NCI-H774 (cell line): Measurements from ENCODE around the gene SLC45A1.

ENCODE experiments used
- DNase-seq: peaks from one replicate; lab custom pipeline; 2025; lab: John Stamatoyannopoulos, UW

The SLC45A1 gene

GRCh38 chr1:8335246-8335645, 17.3 kb downstream of the SLC45A1 start:
- no peak for DNase-seq

DNA sequence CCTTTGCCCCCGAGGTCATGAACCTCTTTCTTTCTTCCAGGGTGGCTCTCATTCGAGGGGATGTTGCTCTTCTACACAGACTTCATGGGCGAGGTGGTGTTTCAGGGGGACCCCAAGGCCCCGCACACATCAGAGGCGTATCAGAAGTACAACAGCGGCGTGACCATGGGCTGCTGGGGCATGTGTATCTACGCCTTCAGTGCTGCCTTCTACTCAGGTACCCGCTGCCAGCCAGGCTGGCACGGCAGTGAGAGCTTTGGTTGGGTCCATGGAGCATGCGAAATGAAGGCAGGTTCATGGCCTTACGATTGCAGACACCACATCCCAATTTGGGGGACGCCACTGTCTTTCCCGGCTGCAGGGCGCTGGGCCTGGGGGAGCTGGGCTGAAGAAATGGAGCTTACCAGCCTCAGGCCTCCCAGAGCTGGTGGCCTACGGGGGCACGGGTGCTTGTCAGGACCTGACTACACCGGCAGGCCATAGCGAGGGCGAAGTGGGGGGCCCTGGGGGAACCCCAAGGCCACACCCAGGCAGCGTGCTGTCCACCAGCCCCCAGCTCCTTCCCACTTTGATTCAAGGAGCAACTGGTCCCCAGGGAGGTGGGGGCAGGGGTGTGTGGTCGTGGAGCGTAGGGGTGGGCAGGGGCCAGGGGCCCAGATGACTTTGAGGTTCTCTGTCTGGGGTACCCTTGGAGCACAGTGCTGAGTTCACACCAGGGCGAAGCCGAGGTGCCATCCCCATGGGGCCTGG, 20.0 kb downstream of the SLC45A1 start:
- DNase-seq, result no peak

DNA sequence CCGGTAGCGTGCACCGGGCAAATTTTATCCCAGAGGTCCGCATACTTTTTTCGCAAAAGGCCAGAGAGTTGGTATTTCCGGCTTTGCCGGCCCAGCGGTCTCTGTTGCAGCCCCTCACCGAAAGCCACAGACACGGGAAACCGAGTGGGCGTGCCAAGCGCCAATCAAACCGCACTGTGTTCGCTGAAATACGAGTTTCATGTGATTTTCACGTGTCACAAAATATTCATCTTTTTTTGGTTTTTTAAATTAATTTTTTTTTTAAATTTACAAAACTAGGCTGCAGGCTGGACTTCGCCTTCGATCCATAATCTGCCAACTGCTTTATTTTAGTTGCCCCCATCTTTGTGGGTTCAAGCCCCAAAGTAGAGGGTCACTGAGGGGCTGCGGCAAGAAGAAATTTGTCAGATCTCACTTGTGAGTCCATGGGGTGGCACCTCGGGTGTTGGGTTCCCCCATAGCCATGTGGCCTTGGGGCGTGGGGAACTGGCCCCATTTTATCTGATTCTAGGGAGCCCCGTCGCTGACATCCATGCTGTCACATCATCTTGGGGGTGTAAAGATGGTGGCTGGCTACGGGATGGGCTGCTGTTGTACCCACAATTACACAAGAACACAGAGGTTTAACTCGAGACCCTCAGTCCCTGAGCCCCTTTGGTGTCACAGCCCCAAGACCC, 20.8 kb downstream of the SLC45A1 start:
- no peak for DNase-seq

- no peak for DNase-seq
Measured at GRCh38 chr1:8339203-8339600, 21.3 kb downstream of the SLC45A1 start.

DNA sequence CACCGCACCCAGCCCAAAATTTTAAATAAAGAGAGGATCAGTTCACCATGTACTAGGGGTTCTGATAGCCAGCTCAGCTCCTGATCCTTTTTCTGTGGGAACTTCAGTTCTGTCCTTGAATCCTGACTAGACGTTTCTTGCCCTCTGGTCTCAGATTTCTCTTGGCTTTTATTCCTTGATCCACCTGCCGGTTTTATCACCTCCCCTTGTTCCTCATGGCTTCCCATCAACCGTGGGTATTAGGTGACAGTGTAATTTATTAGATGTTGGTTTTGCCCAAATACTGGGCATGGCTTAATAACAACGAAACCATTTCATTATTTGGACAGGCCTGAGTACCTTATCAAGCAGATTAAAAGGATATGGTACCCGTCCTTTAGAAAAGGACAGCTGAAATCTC, 22.5 kb downstream of the SLC45A1 start:
- no peak for DNase-seq

DNA sequence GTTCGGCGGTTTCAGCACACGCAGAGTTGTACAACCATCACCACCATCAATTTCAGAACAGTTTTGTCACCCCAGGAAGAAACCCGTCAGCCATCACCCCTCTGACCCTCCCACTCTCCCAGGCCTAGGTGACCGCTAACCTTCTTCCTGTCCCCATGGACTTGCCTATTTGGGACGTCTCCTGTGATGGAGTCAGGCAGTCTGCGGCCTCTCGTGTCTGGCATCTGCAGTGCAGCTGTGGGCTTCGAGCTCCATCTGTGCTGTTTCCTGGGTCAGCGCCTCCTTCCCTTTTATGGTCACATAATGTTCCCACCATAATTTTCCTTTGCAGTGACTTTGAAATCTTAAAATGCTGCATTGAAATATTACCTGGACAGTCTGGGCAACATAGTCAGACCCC, 24.4 kb downstream of the SLC45A1 start:
- no peak for DNase-seq

GRCh38 chr1:8343044-8343443, 25.1 kb downstream of the SLC45A1 start:
- DNase-seq, result no peak

DNA sequence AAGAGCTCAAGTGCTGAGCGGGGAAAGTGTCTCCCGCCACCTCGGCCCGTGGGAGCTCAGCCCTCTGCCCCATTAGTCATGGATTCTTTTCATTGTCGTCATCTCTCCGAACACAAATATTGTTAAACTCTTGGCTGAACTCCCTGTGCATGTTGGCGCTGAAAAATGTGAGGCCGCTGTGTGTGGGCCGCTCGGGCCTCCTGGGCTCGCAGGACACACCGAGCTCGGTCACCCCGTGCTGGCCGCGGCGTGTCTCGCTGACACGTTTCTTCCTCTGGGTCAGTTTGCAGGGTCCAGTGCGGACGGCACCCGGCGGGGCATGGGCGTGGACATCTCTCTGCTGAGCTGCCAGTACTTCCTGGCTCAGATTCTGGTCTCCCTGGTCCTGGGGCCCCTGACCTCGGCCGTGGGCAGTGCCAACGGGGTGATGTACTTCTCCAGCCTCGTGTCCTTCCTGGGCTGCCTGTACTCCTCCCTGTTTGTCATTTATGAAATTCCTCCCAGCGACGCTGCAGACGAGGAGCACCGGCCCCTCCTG, 25.6 kb downstream of the SLC45A1 start:
- DNase-seq, result no peak

GRCh38 chr1:8344893-8345507, 27.1 kb downstream of the SLC45A1 start:
- DNase-seq, result no peak

DNA sequence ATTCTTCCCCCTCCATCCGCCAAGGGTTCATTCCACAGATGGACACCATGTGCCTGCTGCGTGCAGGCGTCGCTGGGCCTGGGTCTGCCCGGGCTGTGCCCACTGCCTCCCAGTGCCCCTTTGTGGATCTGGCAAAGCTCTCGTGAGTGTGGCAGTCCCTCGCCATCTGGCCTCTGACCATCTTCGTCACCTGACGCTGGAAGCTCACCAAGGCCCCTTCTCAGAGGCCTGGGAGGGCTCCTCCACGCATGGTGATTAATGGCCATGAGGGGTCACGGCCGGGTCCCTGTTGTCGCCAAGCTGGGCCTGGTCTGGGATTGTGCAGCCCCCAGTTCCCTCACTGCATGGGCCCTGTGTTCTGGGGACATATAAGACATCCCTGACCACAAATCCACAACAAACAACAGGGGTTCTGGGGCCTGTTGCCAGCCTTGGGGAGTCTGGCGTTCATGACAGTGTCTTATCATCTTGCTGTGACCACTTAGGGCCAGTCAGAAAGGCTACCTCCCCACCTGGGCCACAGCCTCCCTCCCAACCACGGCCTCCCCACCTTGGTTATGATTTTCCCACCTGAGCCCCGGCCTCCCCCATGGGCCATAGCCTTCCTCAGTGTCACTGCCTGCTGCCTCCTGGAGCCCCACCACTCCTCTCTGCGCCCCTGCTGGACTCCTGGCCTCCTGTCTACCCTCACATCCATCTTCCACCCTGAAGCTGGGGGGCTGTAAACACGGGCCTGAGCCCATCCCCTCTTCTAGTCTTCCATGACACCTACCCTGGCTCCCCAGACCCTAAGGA, 27.9 kb downstream of the SLC45A1 start:
- no peak for DNase-seq

GRCh38 chr1:8347635-8348034, 29.7 kb downstream of the SLC45A1 start:
- DNase-seq, result no peak

DNA sequence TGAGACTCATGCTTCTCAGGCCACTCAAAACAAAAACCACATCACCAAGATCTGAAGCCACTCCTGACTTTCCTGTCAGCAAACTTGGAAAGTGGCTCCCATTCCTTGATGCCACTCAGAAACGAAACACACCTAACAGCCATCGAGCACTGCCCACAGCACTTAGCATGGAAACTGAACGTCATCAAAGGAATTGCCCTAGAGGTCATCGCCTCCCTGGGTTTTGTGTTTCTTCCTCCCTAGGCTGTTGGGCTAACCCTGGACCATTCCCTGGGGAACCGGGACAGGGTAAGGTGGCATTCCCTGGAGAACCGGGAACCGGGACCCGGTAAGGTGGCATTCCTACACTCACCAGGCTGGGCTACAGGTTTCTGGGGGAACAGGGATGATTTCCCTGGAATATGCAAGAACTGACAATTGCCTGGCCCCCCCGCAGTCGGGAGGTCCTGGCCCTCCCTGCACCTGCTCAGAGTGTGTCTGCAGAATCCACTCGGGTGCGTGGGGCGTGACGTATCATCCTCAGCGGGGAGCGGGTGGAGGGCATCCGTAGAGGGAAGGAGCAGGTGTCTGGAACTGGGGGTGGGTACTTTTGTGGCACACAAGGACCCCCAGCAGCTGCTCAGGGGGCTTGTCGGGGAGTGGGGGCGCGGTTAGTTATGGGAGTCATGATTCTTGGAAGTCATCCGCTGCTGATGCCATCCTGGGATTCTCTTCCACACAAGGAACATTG, 30.3 kb downstream of the SLC45A1 start:
- no peak for DNase-seq

DNA sequence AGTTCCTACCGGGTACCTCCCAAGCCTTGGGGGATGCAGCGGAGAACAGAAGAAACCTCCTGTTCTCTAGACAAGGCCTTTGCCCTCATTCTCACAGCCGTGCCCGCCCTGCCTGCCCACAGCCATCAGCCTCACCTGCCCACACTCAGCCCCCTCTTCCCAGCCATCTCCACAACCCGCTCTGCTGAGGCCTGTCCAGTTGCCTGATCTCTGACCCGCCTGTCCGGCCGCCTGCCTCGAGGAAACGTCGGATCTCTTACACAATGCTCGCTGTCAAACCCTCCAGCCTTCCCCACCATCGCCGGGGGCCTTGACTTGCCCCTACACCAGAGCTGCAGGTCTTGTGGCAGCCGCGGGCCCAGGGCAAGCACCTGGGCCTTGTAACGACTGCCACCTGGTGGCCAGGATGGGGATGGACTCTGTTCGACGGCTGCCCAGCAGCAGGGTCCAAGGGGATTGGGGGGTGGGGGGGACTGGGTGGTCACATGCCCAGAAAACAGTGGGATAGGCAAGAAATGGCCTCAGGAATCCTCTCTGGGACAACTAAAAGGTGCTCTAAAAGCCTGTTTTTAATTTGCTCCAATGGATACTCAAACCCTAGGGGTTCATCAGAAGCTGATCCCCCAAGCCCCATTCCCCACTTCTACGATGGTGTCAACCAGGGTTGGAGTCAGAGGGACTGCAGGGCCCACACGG, 31.0 kb downstream of the SLC45A1 start:
- no peak for DNase-seq

DNA sequence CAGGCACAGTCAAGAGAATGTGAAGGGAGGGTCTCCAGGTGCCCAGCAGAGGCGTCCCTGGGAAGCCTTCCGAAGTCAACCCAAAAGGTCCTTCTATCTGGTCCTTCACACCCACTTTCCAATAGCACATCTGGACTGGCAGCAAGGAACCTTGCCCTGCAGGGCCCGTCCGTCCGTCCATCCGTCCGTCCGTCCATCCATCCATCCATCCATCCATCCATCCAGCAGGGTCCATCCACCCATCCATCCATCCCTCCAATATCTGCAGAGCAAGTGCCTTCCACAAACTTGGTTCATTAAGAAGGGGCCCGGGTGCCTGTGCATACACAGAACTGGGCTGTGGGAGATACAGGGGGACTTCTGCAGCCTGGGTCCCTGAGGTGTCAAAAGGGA, 31.6 kb downstream of the SLC45A1 start:
- no peak for DNase-seq

- no peak for DNase-seq
Measured at GRCh38 chr1:8349961-8350360, 32.0 kb downstream of the SLC45A1 start.

- no peak for DNase-seq
Measured at GRCh38 chr1:8350914-8351684, 33.2 kb downstream of the SLC45A1 start.

DNA sequence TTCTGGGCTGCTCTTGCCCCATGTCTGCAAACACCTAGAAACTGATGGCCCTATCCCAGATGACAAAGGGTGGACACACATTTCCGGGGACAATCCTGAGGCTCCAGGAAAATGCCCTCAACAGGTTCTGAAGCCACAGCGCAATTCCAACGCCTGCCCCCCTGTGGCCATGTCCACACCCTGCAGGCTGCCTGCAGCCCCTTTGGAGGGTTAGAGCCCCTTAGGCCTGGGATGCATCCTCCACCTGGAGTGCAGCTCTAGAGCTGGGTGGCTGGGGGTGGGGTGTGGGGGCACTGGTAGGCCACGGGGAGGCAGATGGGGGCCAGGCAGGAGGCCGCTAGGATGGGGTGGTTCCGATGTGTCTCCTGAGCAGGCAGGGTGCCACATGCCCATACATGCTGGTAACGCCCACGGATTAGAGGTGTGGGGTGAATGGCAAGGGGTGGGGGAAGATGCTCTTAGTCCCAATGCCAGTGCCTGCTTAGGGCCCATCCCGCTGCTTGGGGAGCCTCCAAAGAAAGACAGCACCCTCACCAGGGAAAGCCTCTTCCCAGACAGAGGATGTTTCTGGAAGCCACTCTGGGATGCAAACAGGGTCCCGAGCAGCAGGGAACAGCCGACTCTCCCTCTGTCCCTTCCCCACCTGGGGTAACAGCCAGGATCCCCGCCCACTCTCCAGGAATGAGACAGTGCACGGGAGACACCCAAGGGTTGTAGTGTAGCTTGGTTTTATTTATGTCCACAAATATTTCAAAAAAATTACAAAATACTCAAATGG, 34.0 kb downstream of the SLC45A1 start:
- DNase-seq, result no peak

DNA sequence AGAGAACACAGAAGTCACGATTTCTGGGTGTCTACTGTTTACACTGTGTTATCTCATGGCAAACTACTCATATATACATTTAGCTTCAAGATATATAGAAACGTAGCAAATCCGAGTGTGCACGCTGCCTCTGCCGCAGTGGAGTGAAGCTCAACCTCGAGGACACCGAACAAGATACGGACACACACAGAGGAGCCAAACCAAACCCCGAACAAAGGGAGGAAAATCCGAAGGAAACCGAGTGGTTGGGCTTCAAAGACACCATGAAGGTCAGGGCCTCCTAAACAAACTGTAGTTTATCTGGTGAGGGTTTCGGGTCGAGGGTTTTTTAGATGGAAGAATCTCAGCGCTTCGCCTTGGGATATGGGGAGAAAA, 34.5 kb downstream of the SLC45A1 start:
- DNase-seq, result no peak
